Measurements from ENCODE around the gene XPO4. TPM values are rescaled to one million over a fixed set of nuclear protein-coding genes. Genes with fewer than 3 reads are reported as not detected.

Gene XPO4
- total and polyA plus RNA-seq, 2 donors (not counting 3 experiments of a cell fraction or from before 2014, with no cell fraction given) = 6.0 to 22.5 TPM

DNA sequence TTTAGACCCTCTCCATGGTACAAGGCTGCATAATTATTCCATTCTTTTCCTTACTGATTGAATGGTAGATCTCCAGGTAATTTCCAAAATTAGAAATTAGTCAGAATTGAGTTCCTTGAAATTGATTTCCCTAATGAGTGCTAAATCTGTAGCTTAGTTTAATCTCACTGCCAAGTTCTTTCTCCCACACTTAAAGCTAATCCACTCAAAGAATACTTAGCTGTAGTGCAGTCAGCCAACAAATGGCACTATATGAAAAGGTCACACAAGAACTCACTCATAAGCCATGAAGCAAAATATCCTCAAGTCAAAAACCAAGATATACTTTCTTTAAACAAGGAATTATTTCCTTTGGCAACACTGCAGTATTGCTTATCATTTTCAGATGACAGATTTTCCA is 62.0 kb downstream of the XPO4 start:
- H3K9ac ChIP-seq (replicated peaks; ENCODE audit: extremely low read depth, insufficient read depth, low read length) = no peak overlapping the region
- TF ChIP-seq POLR2AphosphoS5 (IDR thresholded peaks at IDR 0.05; ENCODE audit: insufficient read depth, low read depth, low read length) (no peak), FOS (IDR thresholded peaks at IDR 0.05; ENCODE audit: borderline replicate concordance, insufficient read depth, low read length) (no peak), JUN (IDR thresholded peaks at IDR 0.05; ENCODE audit: borderline replicate concordance, insufficient read depth, insufficient read length, low read depth) (no peak)
- TF ChIP-seq, protein P1, sequence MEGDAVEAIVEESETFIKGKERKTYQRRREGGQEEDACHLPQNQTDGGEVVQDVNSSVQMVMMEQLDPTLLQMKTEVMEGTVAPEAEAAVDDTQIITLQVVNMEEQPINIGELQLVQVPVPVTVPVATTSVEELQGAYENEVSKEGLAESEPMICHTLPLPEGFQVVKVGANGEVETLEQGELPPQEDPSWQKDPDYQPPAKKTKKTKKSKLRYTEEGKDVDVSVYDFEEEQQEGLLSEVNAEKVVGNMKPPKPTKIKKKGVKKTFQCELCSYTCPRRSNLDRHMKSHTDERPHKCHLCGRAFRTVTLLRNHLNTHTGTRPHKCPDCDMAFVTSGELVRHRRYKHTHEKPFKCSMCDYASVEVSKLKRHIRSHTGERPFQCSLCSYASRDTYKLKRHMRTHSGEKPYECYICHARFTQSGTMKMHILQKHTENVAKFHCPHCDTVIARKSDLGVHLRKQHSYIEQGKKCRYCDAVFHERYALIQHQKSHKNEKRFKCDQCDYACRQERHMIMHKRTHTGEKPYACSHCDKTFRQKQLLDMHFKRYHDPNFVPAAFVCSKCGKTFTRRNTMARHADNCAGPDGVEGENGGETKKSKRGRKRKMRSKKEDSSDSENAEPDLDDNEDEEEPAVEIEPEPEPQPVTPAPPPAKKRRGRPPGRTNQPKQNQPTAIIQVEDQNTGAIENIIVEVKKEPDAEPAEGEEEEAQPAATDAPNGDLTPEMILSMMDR (IDR thresholded peaks at IDR 0.05; ENCODE audit: extremely low read depth in 1 of 2, insufficient read depth in 1 of 2, low read depth in 1 of 2, low read length in 2 of 2) = no peak
- TF ChIP-seq, protein P2, sequence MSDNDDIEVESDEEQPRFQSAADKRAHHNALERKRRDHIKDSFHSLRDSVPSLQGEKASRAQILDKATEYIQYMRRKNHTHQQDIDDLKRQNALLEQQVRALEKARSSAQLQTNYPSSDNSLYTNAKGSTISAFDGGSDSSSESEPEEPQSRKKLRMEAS (IDR thresholded peaks at IDR 0.05; ENCODE audit: insufficient read depth, insufficient read length) = no peak
- H2AFZ ChIP-seq (ENCODE audit: low read depth, low read length) = no peak overlapping the region
- peaks cover 5% of the 10 kb centered on the region for H3K4me1 ChIP-seq (ENCODE audit: control insufficient read depth, extremely low read depth, insufficient read depth, low read length)
- peaks cover 0 to 7% of the 10 kb centered on the region in 2 experiments for H3K36me3 ChIP-seq (ENCODE audit: control insufficient read depth in 2 of 2, extremely low read depth in 1 of 2, insufficient read depth in 2 of 2, low read length in 2 of 2)
- H3K79me2 ChIP-seq (ENCODE audit: control insufficient read depth, insufficient read depth, low read length) = peaks cover 5% of the 10 kb centered on the region
- DNase-seq (ENCODE audit: low read depth, low spot score) = no peak
- intact Hi-C loops (cut with micrococcal nuclease) (no loop called here), dilution Hi-C loops (cut with MboI; ENCODE audit: extremely low pct_ligation_motif_present, low sequenced_read_pairs) (no loop called here)
- H3K27me3 ChIP-seq (ENCODE audit: control insufficient read depth in 2 of 2, insufficient read depth in 2 of 2, low read length in 2 of 2) = no peaks in the 10 kb centered on the region
- no peaks in the 10 kb centered on the region for H3K9me3 ChIP-seq (replicated peaks; ENCODE audit: control insufficient read depth, insufficient read depth, low read length)
- ChIA-PET POLR2A (no interaction called here), CTCF (interaction anchor here (1.0 to 3.6 kb wide), 8 partner anchors 9 to 136 kb away, joined by 3 to 25 read pairs (median 4); no protein-coding TSS in a partner anchor)
- no peaks in the 10 kb centered on the region for H4K20me1 ChIP-seq (replicated peaks; ENCODE audit: control insufficient read depth, extremely low read depth, insufficient read depth, low read length)
- H3K4me3 ChIP-seq (replicated peaks in 1 of 3; ENCODE audit: insufficient read depth in 1 of 3, low read depth in 1 of 3, low read length in 3 of 3) = no peak overlapping the region
- no peak overlapping the region for H3K4me2 ChIP-seq (ENCODE audit: insufficient read depth, low read length)
- H3K9me1 ChIP-seq (replicated peaks; ENCODE audit: control insufficient read depth, extremely low read depth, insufficient read depth, low read length) = no peaks in the 10 kb centered on the region
- FAIRE-seq = no peak
- H3K27ac ChIP-seq (ENCODE audit: insufficient read depth, low read depth, low read length) = no peak overlapping the region
- no TSS peak for BruUV-seq (replicated peaks)

Measured in endothelial cell of umbilical vein (primary cell).